A549 (cell line): ENCODE measurements around the gene RRBP1.

ENCODE experiments used
- CTCF ChIP-seq: fragments of >200 bp; sonication (Bioruptor Twin); formaldehyde crosslinking; IDR thresholded peaks from 3 replicates; pipeline ENCODE4 v1.5.1; 2016
- NFE2L2 ChIP-seq: fragments of 150-350 bp; conservative IDR thresholded peaks from 2 replicates; pipeline ENCODE4 v1.6.1; 2014; ENCODE audit warnings: low read length

- no peak for TF ChIP-seq CTCF
- no peak for TF ChIP-seq NFE2L2
These were observed 43.9 kb downstream of the RRBP1 start for GRCh38 chr20:17637985-17638640.
